GM23338 (cell line): ENCODE data around the gene FILIP1L. TPM values are rescaled to one million over a fixed set of nuclear protein-coding genes. Genes with fewer than 3 reads are reported as not detected.

Experiments used
- ATAC-seq: fragments of 200-7000 bp; cut with Tn5 transposase; 3 replicates; pipeline ENCODE4 v1.9.1; 2020
- DNase-seq: peaks from one replicate; pipeline ENCODE4 v3.0.0-alpha.2; 2015; ENCODE audit warnings: low spot score
- H2AFZ ChIP-seq: fragments of 200-600 bp; sonication (generic); 2 replicates; pipeline ENCODE4 v1.8.0; 2016; ENCODE audit warnings: antibody characterized with exemption, mild to moderate bottlenecking, moderate library complexity
- H3F3A ChIP-seq: fragments of 200-600 bp; sonication (generic); replicated peaks from 2 replicates; pipeline ENCODE4 v1.8.0; 2017; ENCODE audit warnings: antibody characterized with exemption, mixed run types, low read depth
- H3K27ac ChIP-seq: fragments of 200-600 bp; sonication (generic); 2 replicates; pipeline ENCODE4 v1.6.1; 2016; ENCODE audit warnings: low read depth
- H3K27me3 ChIP-seq: fragments of 200-600 bp; sonication (generic); 2 replicates; pipeline ENCODE4 v1.8.0; 2016; ENCODE audit warnings: mild to moderate bottlenecking, mixed run types, moderate library complexity; ENCODE audit not compliant: insufficient read depth
- H3K36me3 ChIP-seq: fragments of 200-600 bp; sonication (generic); 2 replicates; pipeline ENCODE4 v1.8.0; 2016; ENCODE audit warnings: mild to moderate bottlenecking; ENCODE audit not compliant: insufficient read depth
- H3K4me1 ChIP-seq: fragments of 200-600 bp; sonication (generic); 2 replicates; pipeline ENCODE4 v1.8.0; 2016; ENCODE audit warnings: mild to moderate bottlenecking, moderate library complexity; ENCODE audit not compliant: insufficient read depth
- H3K4me2 ChIP-seq: fragments of 200-600 bp; sonication (generic); 2 replicates; pipeline ENCODE4 v1.7.1; 2017; ENCODE audit warnings: mixed run types
- H3K4me3 ChIP-seq: fragments of 200-600 bp; sonication (generic); 2 replicates; pipeline ENCODE4 v1.6.1; 2016; ENCODE audit warnings: mixed run types
- H3K79me2 ChIP-seq: fragments of 200-600 bp; sonication (generic); replicated peaks from 2 replicates; pipeline ENCODE4 v1.8.0; 2017; ENCODE audit warnings: mild to moderate bottlenecking; ENCODE audit not compliant: insufficient read depth
- H3K9me2 ChIP-seq: fragments of 200-600 bp; sonication (generic); 2 replicates; pipeline ENCODE4 v1.8.0; 2017; ENCODE audit not compliant: insufficient read depth
- H4K20me1 ChIP-seq: fragments of 200-600 bp; sonication (generic); replicated peaks from 2 replicates; pipeline ENCODE4 v1.8.0; 2017; ENCODE audit warnings: mild to moderate bottlenecking; ENCODE audit not compliant: insufficient read depth
- H3K27ac Mint-ChIP-seq: 2 replicates; pipeline ENCODE4 v1.8.0; 2020; ENCODE audit warnings: inconsistent platforms, mild to moderate bottlenecking, moderate library complexity, mixed read lengths
- H3K27me3 Mint-ChIP-seq: 3 replicates; pipeline ENCODE4 v1.8.0; 2022; ENCODE audit warnings: low read depth, mild to moderate bottlenecking, moderate library complexity, mixed read lengths, inconsistent platforms; ENCODE audit not compliant: insufficient read depth, poor library complexity
- H3K36me3 Mint-ChIP-seq: 3 replicates; pipeline ENCODE4 v1.8.0; 2021; ENCODE audit warnings: low read depth, mild to moderate bottlenecking, inconsistent platforms, moderate library complexity, mixed read lengths
- H3K4me1 Mint-ChIP-seq: 3 replicates; pipeline ENCODE4 v1.8.0; 2020; ENCODE audit warnings: mild to moderate bottlenecking, inconsistent platforms, mixed read lengths
- H3K4me3 Mint-ChIP-seq: 3 replicates; pipeline ENCODE4 v1.8.0; 2021; ENCODE audit warnings: moderate library complexity, mild to moderate bottlenecking, inconsistent platforms, mixed read lengths
- H3K9me3 Mint-ChIP-seq: 3 replicates; pipeline ENCODE4 v1.8.0; 2020; ENCODE audit warnings: moderate library complexity, mild to moderate bottlenecking, inconsistent platforms, mixed read lengths
- CREB1 ChIP-seq: fragments of 250-450 bp; sonication (Bioruptor Pico); IDR thresholded peaks from 2 replicates; pipeline ENCODE4 v1.5.0; 2020; ENCODE audit warnings: low read depth, mild to moderate bottlenecking, moderate library complexity
- EZH2 ChIP-seq: fragments of 200-600 bp; sonication (generic); IDR thresholded peaks from one replicate; pipeline ENCODE4 v1.8.0; 2017; ENCODE audit warnings: antibody characterized with exemption, mild to moderate bottlenecking, low read depth; ENCODE audit not compliant: unreplicated experiment
- EZH2phosphoT487 ChIP-seq: fragments of 200-600 bp; sonication (generic); IDR thresholded peaks from one replicate; pipeline ENCODE4 v1.8.1; 2018; ENCODE audit warnings: antibody characterized with exemption; ENCODE audit not compliant: unreplicated experiment
- JUNB ChIP-seq: IDR thresholded peaks from one replicate; pipeline ENCODE4 v1.6.1; 2016; ENCODE audit warnings: antibody characterized with exemption; ENCODE audit not compliant: unreplicated experiment
- NANOG ChIP-seq: IDR thresholded peaks from 2 replicates; pipeline ENCODE4 v1.6.1; 2016; ENCODE audit warnings: antibody characterized with exemption, borderline replicate concordance
- POLR2AphosphoS5 ChIP-seq: IDR thresholded peaks from 2 replicates; pipeline ENCODE4 v1.6.1; 2016; ENCODE audit warnings: antibody characterized with exemption, low read depth
- REST ChIP-seq: IDR thresholded peaks from one replicate; pipeline ENCODE4 v1.6.1; 2018; ENCODE audit warnings: antibody characterized with exemption; ENCODE audit not compliant: unreplicated experiment
- STAT1 ChIP-seq: IDR thresholded peaks from one replicate; pipeline ENCODE4 v1.6.1; 2016; ENCODE audit warnings: antibody characterized with exemption; ENCODE audit not compliant: unreplicated experiment
- ZNF114 ChIP-seq: fragments of 250-450 bp; sonication (Bioruptor Pico); IDR thresholded peaks from 2 replicates; pipeline ENCODE4 v1.5.0; 2020; ENCODE audit warnings: mild to moderate bottlenecking, moderate library complexity
- ZNF331 ChIP-seq: fragments of 250-450 bp; sonication (Bioruptor Pico); IDR thresholded peaks from 2 replicates; pipeline ENCODE4 v1.5.0; 2020; ENCODE audit warnings: low read depth, mild to moderate bottlenecking, moderate library complexity
- polyA plus RNA-seq: library from polyadenylated mRNA; unstranded; fragments of >200 nt; fragmentation: Nextera tagmentation; extraction: Ambion mirVana; gene quantifications from 2 replicates; pipeline ENCODE4 v1.2.1, GENCODE V29; 2016
- total RNA-seq: library from RNA; depleted of rRNA; stranded (reverse); fragments of >200 nt; shearing (Covaris generic); gene quantifications from 2 replicates; pipeline ENCODE4 v1.2.3, GENCODE V29; 2014
- TF ChIP-seq, protein P1 (sequence below), 2 experiments: fragments of 200-600 bp in 1 of 2; sonication (generic) in 1 of 2; conservative IDR thresholded peaks; 2 replicates each; pipeline versions ENCODE4 v1.5.1 to v1.6.1; 2016 to 2017; ENCODE audit warnings: antibody characterized with exemption in 2 of 2, low read depth in 2 of 2, mild to moderate bottlenecking in 2 of 2, moderate library complexity in 1 of 2
- TF ChIP-seq, protein P2 (sequence below): fragments of 250-450 bp; sonication (Bioruptor Pico); IDR thresholded peaks from 2 replicates; pipeline ENCODE4 v1.5.0; 2020; ENCODE audit warnings: mild to moderate bottlenecking, moderate library complexity
- TF ChIP-seq, protein P3 (sequence below): IDR thresholded peaks from 2 replicates; pipeline ENCODE4 v1.6.1; 2016; ENCODE audit warnings: antibody characterized with exemption

FILIP1L gene
- total and polyA plus RNA-seq, 2 experiments from 2014 or later = 1.6 TPM; not detected in 1

DNA sequence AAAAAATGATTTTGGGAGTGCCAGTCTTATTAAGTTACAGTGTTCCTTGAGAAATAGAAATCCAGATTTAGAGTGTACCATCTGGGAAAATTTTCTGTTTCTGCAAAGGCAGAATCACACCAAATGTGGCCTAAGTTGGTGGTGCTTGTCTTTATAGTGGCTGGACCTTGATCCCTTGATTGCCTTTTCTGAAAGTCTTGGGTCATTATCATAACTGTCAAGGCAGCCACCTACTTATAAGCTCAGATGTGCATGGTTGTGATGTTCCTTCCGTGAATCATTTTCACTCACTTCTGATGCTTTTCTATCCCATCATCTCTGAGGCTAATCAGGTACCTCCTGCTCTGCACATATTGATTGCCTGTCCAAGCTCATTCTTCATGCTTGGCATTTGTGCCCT, 276.6 kb downstream of the FILIP1L start:
- H3K27ac Mint-ChIP-seq = no peak overlapping the region
- H3K79me2 ChIP-seq = peaks cover 80% of the 10 kb centered on the region

More for the DNA sequence above, 276.6 kb downstream of the FILIP1L start:
- DNase-seq (no peak), ATAC-seq (no peak)
- Histone ChIP-seq H3K27me3 (no peaks in the 10 kb centered on the region), H3K4me1 (peaks cover 3% of the 10 kb centered on the region; the same call in 1 of the 2 replicates), H3K9me2 (no peaks in the 10 kb centered on the region), H3K4me2 (no peak overlapping the region), H3K4me3 (no peak overlapping the region), H2AFZ (no peak overlapping the region), H3K36me3 (no peaks in the 10 kb centered on the region), H3K27ac (no peak overlapping the region), H4K20me1 (peaks cover 11% of the 10 kb centered on the region; the same call in 1 of the 2 replicates), H3F3A (no peaks in the 10 kb centered on the region)
- no peaks in the 10 kb centered on the region for H3K36me3 Mint-ChIP-seq
- no peak for TF ChIP-seq JUNB
- TF ChIP-seq, protein P1, sequence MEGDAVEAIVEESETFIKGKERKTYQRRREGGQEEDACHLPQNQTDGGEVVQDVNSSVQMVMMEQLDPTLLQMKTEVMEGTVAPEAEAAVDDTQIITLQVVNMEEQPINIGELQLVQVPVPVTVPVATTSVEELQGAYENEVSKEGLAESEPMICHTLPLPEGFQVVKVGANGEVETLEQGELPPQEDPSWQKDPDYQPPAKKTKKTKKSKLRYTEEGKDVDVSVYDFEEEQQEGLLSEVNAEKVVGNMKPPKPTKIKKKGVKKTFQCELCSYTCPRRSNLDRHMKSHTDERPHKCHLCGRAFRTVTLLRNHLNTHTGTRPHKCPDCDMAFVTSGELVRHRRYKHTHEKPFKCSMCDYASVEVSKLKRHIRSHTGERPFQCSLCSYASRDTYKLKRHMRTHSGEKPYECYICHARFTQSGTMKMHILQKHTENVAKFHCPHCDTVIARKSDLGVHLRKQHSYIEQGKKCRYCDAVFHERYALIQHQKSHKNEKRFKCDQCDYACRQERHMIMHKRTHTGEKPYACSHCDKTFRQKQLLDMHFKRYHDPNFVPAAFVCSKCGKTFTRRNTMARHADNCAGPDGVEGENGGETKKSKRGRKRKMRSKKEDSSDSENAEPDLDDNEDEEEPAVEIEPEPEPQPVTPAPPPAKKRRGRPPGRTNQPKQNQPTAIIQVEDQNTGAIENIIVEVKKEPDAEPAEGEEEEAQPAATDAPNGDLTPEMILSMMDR (conservative IDR thresholded peaks at IDR 0.05; ENCODE audit: low read depth in 2 of 2) = no peak
- TF ChIP-seq STAT1 = no peak
- TF ChIP-seq ZNF331 (CRISPR knock-in tag) = no peak
- no peak for TF ChIP-seq CREB1 (CRISPR knock-in tag)
- no peak for TF ChIP-seq EZH2
- TF ChIP-seq NANOG = no peak
- no peak for TF ChIP-seq REST
- TF ChIP-seq EZH2phosphoT487 = no peak
- TF ChIP-seq, protein P2, sequence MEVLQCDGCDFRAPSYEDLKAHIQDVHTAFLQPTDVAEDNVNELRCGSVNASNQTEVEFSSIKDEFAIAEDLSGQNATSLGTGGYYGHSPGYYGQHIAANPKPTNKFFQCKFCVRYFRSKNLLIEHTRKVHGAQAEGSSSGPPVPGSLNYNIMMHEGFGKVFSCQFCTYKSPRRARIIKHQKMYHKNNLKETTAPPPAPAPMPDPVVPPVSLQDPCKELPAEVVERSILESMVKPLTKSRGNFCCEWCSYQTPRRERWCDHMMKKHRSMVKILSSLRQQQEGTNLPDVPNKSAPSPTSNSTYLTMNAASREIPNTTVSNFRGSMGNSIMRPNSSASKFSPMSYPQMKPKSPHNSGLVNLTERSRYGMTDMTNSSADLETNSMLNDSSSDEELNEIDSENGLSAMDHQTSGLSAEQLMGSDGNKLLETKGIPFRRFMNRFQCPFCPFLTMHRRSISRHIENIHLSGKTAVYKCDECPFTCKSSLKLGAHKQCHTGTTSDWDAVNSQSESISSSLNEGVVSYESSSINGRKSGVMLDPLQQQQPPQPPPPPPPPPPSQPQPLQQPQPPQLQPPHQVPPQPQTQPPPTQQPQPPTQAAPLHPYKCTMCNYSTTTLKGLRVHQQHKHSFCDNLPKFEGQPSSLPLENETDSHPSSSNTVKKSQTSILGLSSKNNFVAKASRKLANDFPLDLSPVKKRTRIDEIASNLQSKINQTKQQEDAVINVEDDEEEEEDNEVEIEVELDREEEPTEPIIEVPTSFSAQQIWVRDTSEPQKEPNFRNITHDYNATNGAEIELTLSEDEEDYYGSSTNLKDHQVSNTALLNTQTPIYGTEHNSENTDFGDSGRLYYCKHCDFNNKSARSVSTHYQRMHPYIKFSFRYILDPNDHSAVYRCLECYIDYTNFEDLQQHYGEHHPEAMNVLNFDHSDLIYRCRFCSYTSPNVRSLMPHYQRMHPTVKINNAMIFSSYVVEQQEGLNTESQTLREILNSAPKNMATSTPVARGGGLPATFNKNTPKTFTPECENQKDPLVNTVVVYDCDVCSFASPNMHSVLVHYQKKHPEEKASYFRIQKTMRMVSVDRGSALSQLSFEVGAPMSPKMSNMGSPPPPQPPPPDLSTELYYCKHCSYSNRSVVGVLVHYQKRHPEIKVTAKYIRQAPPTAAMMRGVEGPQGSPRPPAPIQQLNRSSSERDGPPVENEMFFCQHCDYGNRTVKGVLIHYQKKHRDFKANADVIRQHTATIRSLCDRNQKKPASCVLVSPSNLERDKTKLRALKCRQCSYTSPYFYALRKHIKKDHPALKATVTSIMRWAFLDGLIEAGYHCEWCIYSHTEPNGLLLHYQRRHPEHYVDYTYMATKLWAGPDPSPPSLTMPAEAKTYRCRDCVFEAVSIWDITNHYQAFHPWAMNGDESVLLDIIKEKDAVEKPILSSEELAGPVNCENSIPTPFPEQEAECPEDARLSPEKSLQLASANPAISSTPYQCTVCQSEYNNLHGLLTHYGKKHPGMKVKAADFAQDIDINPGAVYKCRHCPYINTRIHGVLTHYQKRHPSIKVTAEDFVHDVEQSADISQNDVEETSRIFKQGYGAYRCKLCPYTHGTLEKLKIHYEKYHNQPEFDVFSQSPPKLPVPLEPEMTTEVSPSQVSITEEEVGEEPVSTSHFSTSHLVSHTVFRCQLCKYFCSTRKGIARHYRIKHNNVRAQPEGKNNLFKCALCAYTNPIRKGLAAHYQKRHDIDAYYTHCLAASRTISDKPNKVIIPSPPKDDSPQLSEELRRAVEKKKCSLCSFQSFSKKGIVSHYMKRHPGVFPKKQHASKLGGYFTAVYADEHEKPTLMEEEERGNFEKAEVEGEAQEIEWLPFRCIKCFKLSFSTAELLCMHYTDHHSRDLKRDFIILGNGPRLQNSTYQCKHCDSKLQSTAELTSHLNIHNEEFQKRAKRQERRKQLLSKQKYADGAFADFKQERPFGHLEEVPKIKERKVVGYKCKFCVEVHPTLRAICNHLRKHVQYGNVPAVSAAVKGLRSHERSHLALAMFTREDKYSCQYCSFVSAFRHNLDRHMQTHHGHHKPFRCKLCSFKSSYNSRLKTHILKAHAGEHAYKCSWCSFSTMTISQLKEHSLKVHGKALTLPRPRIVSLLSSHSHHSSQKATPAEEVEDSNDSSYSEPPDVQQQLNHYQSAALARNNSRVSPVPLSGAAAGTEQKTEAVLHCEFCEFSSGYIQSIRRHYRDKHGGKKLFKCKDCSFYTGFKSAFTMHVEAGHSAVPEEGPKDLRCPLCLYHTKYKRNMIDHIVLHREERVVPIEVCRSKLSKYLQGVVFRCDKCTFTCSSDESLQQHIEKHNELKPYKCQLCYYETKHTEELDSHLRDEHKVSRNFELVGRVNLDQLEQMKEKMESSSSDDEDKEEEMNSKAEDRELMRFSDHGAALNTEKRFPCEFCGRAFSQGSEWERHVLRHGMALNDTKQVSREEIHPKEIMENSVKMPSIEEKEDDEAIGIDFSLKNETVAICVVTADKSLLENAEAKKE (CRISPR knock-in tag) = no peak
- no peak for TF ChIP-seq ZNF114
- no peak for TF ChIP-seq POLR2AphosphoS5
- TF ChIP-seq, protein P3, sequence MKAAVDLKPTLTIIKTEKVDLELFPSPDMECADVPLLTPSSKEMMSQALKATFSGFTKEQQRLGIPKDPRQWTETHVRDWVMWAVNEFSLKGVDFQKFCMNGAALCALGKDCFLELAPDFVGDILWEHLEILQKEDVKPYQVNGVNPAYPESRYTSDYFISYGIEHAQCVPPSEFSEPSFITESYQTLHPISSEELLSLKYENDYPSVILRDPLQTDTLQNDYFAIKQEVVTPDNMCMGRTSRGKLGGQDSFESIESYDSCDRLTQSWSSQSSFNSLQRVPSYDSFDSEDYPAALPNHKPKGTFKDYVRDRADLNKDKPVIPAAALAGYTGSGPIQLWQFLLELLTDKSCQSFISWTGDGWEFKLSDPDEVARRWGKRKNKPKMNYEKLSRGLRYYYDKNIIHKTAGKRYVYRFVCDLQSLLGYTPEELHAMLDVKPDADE = no peak
- H3K4me3 Mint-ChIP-seq = no peak overlapping the region
- no peaks in the 10 kb centered on the region for H3K9me3 Mint-ChIP-seq
- H3K4me1 Mint-ChIP-seq = 0 out of 3 replicates have a peak, but pooled peaks cover under 1% of the 10 kb centered on the region
- no peaks in the 10 kb centered on the region for H3K27me3 Mint-ChIP-seq
